ENCODE measurements around the gene GCLC. TPM values are rescaled to one million over a fixed set of nuclear protein-coding genes. Genes with fewer than 3 reads are reported as not detected.

GCLC gene
- total and polyA plus RNA-seq, 2 experiments from 2014 or later = 17.5 to 33.6 TPM

DNA sequence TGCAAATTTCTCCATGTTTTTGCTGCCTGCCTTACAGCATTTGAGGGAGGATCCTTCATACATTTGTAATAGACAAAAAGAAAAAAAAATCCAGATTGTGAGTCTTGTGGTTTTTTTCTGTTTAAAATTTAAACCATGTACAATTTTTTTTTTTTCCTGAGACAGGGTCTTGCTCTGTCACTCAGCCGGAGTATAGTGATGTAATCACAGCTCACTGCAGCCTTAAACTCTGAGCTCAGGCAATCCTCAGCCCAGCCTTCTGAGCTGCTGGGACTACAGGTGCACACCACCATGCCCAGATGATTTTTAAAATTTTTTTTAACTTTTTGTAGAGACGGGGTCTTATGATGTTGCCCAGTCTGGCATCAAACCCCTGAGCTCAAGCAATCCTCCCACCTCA, 97.0 kb downstream of the GCLC start:
- H3K27ac ChIP-seq = no peak overlapping the region
- H3K27me3 ChIP-seq = no peaks in the 10 kb centered on the region
- no peaks in the 10 kb centered on the region for H3K4me1 ChIP-seq (ENCODE audit: low read depth)
- TF ChIP-seq CTCF (IDR thresholded peaks at IDR 0.05; ENCODE audit: low read depth, low read length) = no peak
- H3K36me3 ChIP-seq = no peaks in the 10 kb centered on the region
- no peaks in the 10 kb centered on the region for H3K9me3 ChIP-seq (ENCODE audit: low read depth)
- H3K4me3 ChIP-seq = no peak overlapping the region
- no peak for DNase-seq (ENCODE audit: low read depth in 1 of 2, low spot score in 1 of 2)

Other genes starting within 250 kb of the GCLC start
- gene ELOVL5, start 196.2 kb downstream of the GCLC start, total RNA-seq = 37.2 and 39.4 TPM in 2 replicates
- 50.1 and 54.1 TPM in 2 replicates for gene ELOVL5, start 196.2 kb downstream of the GCLC start, polyA plus RNA-seq
- 37.7 and 39.0 TPM in 2 replicates for gene KLHL31, start 120.7 kb upstream of the GCLC start, total RNA-seq
- 11.2 and 12.1 TPM in 2 replicates for gene KLHL31, start 120.7 kb upstream of the GCLC start, polyA plus RNA-seq
- 9.1 and 10.0 TPM in 2 replicates for gene LRRC1, start 249.9 kb upstream of the GCLC start, total RNA-seq
- 8.9 and 11.4 TPM in 2 replicates for gene LRRC1, start 249.9 kb upstream of the GCLC start, polyA plus RNA-seq

Measured in cardiac muscle cell (in vitro differentiated cells and primary cell).